ENCODE data around the gene UBE2Z.

Gene UBE2Z

GRCh38 chr17:48951572-48951971, 43.4 kb downstream of the UBE2Z start:
- TF ChIP-seq CTCF (IDR thresholded peaks at IDR 0.05; ENCODE audit: control extremely low read depth, extremely low read depth, low read depth, missing control alignments) = no peak

GRCh38 chr17:48952904-48953303, 44.7 kb downstream of the UBE2Z start:
- peak; percentile 44 for DNase-seq (ENCODE audit: extremely low spot score)
- TF ChIP-seq CTCF (IDR thresholded peaks at IDR 0.05; ENCODE audit: control extremely low read depth, extremely low read depth, low read depth, missing control alignments) = no peak
- CTCF ChIA-PET = interaction anchor here (0.7 to 1.6 kb wide), 5 partner anchors 69 to 273 kb away, joined by 3 to 6 read pairs (median 3); no protein-coding TSS in a partner anchor

More at GRCh38 chr17:48951572-48951971, 43.4 kb downstream of the UBE2Z start:
- ChIA-PET CTCF (interaction anchor here (1.8 to 1.9 kb wide), 2 partner anchors 9 to 73 kb away, joined by 4 to 5 read pairs; no protein-coding TSS in a partner anchor), POLR2A (no interaction called here)
- no peak for DNase-seq (ENCODE audit: extremely low spot score)

DNA sequence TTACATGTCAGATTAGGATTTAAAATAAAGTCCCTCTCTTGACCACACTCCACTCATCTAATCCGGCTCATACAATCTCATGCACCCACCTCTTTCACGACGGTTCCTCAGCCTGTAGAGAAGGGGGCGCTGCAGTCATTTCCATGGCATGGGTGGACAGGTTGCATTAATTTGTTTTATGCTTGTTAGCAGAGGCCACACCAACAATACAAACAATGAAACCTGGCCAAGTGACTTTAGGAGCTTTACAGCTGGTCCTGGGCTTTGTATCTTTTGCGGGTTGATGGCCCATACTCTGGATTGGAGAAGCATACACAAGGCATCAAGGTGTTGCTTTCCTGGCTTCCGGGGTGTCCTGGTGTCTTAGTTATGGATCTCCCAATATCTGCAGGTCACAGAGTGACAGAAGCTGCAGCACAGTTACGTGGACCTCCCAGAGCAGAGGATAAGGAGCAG, 46.1 kb downstream of the UBE2Z start:
- peak; percentile 38 for TF ChIP-seq CTCF (IDR thresholded peaks at IDR 0.05; ENCODE audit: control extremely low read depth, extremely low read depth, low read depth, missing control alignments)
- POLR2A ChIA-PET = no interaction called here
- no peak for DNase-seq (ENCODE audit: extremely low spot score)
- CTCF ChIA-PET = interaction anchor here (0.9 to 1.1 kb wide), 3 partner anchors 13 to 67 kb away, joined by 3 to 4 read pairs (median 3); partner anchors contain the start of gene GIP

More at GRCh38 chr17:48952904-48953303, 44.7 kb downstream of the UBE2Z start:
- POLR2A ChIA-PET = interaction anchor here (0.6 kb wide), 1 partner anchor 101 kb away, joined by 3 read pairs; no protein-coding TSS in a partner anchor

DNA sequence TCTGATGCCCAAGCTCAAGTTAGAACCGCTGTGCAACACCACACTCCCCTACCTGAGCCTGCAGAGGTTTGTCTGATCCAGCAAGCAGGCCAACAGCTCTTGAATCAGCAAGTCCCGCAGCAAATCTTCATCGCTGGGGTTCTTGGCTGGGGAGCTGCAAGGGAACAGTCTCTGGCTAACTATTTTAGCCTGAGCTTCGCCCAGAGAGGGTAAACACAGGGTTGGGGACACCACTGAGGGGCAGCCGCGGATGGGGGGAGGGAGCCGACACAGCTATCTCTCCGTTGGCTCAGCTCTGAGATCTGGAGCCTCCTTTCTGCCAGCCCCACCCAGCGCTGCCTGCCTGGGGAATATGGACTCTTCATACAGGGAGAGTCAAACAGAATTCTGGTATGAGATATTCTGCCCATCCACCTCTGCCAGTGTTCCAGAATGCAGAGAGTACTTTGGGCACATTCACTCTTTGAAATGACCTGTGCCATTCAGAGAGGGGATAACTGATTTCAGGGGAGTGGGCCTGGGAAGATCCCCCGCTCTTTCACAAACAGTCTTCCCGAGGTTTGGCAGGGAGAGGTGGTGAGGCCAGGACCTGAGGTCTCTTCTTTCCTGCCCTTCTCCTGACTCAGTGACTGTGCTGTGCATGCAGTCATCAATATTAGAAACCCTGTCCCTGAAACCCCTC, 52.8 kb downstream of the UBE2Z start:
- ChIA-PET CTCF (interaction anchor here (0.6 to 1.6 kb wide), 4 partner anchors 8 to 271 kb away, joined by 3 to 4 read pairs (median 3); no protein-coding TSS in a partner anchor), POLR2A (no interaction called here)
- TF ChIP-seq CTCF (IDR thresholded peaks at IDR 0.05; ENCODE audit: control extremely low read depth, extremely low read depth, low read depth, missing control alignments) = no peak
- no peak for DNase-seq (ENCODE audit: extremely low spot score)

GRCh38 chr17:48961516-48962233, 53.5 kb downstream of the UBE2Z start:
- DNase-seq (ENCODE audit: extremely low spot score) = no peak
- CTCF ChIA-PET = interaction anchor here (0.8 to 1.6 kb wide), 5 partner anchors 8 to 126 kb away, joined by 3 to 5 read pairs (median 3); no protein-coding TSS in a partner anchor
- POLR2A ChIA-PET = no interaction called here
- TF ChIP-seq CTCF (IDR thresholded peaks at IDR 0.05; ENCODE audit: control extremely low read depth, extremely low read depth, low read depth, missing control alignments) = no peak

DNA sequence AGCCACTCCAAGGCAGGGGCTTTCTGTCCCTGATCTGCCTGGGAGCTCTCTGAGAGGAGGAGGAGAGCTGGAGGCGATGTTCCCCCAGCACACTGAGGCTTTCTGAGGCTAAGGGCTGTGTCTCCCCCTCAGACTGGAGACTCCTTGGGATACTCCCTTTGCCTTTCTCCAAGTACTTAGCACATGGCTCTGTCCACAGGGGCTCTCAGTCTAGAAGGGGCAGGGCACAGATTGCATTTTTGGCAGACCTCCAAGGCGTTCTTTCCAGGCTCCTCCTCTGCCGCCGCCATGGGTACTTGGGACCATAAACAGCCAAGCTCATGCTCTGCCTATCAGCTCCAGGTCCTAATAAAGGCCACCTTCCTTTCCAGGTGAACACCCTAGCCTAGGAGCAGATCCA, 62.0 kb downstream of the UBE2Z start:
- DNase-seq (ENCODE audit: extremely low spot score) = no peak
- ChIA-PET CTCF (interaction anchor here (0.6 to 1.0 kb wide), 5 partner anchors 15 to 166 kb away, joined by 3 to 4 read pairs (median 3); no protein-coding TSS in a partner anchor), POLR2A (no interaction called here)
- TF ChIP-seq CTCF (IDR thresholded peaks at IDR 0.05; ENCODE audit: control extremely low read depth, extremely low read depth, low read depth, missing control alignments) = no peak

Measured in GM10248 (cell line).